Activated naive CD4-positive, alpha-beta T cell treated with anti-CD3 and anti-CD28 coated beads, Interleukin-2, amount 50 U/mL, for 72 hours (primary cell): ENCODE data around the gene EHD4. TPM values are rescaled to one million over a fixed set of nuclear protein-coding genes. Genes with fewer than 3 reads are reported as not detected.

Experiments
- ATAC-seq, 2 donors: fragments of 150-1000 bp; cut with Tn5 transposase; 2 replicates each; pipeline ENCODE4 v1.10.0; 2021; ENCODE audit warnings: mild to moderate bottlenecking in 2 of 2, moderate library complexity in 2 of 2
- DNase-seq, 2 donors: peaks; one replicate each; pipeline ENCODE4 v3.0.0; 2021 to 2022; ENCODE audit warnings: low spot score in 2 of 2
- H3K27ac Mint-ChIP-seq, 2 donors: one replicate each; pipeline ENCODE4 v1.8.0; 2022; ENCODE audit warnings: mild to moderate bottlenecking in 2 of 2, mixed read lengths in 2 of 2
- H3K36me3 Mint-ChIP-seq, 2 donors: one replicate each; pipeline ENCODE4 v1.8.0; 2022; ENCODE audit warnings: mixed read lengths in 2 of 2
- H3K9me3 Mint-ChIP-seq, 2 donors: one replicate each; pipeline ENCODE4 v1.8.0; 2022; ENCODE audit warnings: mixed read lengths in 2 of 2
- total RNA-seq, 2 donors: library from RNA; stranded (reverse); gene quantifications; one replicate each; pipeline ENCODE4 v1.2.3, GENCODE V29; 2022

The EHD4 gene
- total RNA-seq, 2 donors from 2014 or later, result 25.3 to 60.0 TPM

DNA sequence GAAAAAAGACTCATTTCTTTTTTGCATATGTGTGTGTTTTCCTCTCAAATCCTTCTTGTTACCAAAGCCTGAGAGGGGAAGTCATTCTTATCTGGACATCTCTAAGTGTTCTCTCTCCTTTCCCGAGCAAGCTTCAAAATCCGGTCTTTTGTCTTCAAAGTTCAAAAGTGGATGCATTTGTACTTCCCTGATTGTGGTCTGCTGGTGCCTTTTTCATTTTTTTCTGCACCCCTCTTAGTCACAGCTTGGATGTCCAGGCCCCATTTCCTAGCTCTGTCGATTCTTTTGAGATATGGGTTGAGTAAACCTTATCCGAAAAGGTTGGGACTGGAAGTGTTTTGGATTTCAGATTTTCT is 34.8 kb downstream of the EHD4 start:
- Mint-ChIP-seq H3K36me3 (peaks cover 9 to 32% of the 10 kb centered on the region in 2 donors), H3K27ac (peak overlapping the region; percentile 98 to 100), H3K9me3 (no peaks in the 10 kb centered on the region)
- no peak for DNase-seq
- no peak for ATAC-seq

DNA sequence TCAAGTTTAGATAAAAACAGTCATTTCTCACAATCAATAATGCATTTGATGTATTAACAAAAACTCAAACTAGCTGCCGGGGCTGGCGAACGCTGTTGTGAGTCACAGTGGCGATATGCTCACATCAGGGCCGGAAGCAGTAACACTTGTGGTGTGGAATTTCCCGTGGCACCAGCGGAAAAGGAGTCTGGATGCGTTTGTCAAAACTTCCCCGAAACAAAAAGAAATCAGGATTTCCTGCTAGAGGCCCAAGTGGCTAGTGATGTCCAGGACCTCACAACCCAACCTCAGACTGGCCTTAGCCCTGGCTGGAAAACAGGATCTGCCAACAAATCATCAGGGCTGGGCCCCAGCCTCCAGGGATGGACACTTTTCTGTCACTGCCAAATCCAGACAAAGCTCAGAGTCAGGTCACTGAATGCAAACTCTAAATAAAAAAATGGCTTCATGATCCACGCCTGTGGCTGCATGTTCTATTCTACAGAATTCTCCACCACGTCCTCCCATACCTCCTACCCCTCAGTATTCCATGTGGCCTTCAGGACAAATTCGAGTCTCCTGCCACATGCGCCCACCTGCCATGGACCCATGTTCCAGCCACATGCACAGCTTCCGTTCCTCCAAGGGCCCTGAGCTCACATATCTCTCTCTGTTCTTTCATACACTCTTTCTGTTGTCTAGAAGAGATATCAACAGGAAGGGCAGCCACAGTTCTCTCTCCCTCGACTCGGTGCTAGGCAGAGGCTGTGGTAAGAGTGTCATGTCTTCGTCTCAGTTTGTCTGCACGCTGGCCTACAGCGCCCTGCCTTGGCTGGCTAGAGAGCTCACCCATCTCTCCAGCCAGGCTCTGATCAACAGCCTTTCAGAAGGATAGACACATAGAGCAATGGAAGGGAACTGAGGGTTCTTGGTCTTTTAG is 35.4 kb downstream of the EHD4 start:
- peak; percentile 60 to 65 for ATAC-seq
- DNase-seq, result peak; percentile 74 to 81
- Mint-ChIP-seq H3K36me3 (peaks cover 9 to 32% of the 10 kb centered on the region in 2 donors), H3K27ac (peak overlapping the region; percentile 98 to 100), H3K9me3 (no peaks in the 10 kb centered on the region)

GRCh38 chr15:41936155-41936554 is 36.2 kb downstream of the EHD4 start:
- ATAC-seq, result peak in 1 of 2 donors; percentile 0

DNA sequence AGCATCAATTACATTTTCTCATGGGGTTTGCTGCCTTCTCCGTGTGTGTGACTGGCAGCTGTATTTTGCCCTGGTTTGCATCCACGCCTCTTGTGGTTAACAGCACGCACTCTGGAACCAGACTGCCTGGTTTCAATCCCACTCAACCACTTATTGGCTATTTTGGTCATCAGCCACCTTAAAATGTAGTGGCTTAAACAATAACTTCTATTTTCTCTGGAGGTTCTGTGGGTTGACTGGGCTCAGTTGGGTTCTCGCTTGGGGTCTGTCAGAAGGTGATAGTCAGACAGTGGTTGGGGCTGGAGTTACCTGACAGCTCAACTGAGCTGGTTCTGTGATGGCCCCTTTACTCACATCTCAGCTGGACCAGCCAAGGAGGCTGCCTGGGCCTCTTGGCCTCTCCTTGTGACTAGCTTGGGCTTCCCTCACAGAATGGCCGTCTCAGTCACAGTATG is 36.8 kb downstream of the EHD4 start:
- DNase-seq, result peak in 1 of 2 donors; percentile 35
- H3K36me3 Mint-ChIP-seq, result peaks cover 5 to 27% of the 10 kb centered on the region in 2 donors
- no peaks in the 10 kb centered on the region for H3K9me3 Mint-ChIP-seq
- H3K27ac Mint-ChIP-seq, result peak overlapping the region; percentile 98 to 100
- peak; percentile 23 to 49 for ATAC-seq

More at GRCh38 chr15:41936155-41936554, 36.2 kb downstream of the EHD4 start:
- DNase-seq, result no peak
- Mint-ChIP-seq H3K27ac (peak overlapping the region; percentile 98 to 100), H3K9me3 (no peaks in the 10 kb centered on the region), H3K36me3 (peaks cover 9 to 31% of the 10 kb centered on the region in 2 donors)

DNA sequence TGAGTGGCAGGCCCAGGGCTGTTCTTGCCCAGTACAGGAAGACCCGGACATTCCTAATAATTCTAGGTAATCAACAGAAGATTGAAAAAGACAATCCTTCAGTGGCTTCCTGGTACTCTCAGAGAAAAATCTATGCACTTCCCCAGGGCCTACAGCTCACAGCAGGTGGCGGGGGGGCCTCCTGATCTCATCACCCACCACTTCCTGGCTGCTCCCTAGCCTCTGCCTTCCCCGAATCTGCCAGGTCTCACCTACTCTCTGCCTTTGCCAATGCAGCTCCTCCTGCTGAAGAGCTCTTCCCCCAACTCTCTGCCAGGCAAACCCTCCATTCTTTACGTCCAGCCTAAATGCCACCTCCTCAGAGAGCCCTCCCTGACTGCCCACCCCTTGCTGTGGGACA is 37.5 kb downstream of the EHD4 start:
- Mint-ChIP-seq H3K9me3 (no peaks in the 10 kb centered on the region), H3K27ac (peak overlapping the region; percentile 98 to 100), H3K36me3 (peaks cover 0 to 21% of the 10 kb centered on the region in 2 donors)
- peak; percentile 59 to 73 for DNase-seq
- ATAC-seq, result peak; percentile 38 to 50

- Mint-ChIP-seq H3K9me3 (no peaks in the 10 kb centered on the region), H3K27ac (peak overlapping the region; percentile 98 to 100), H3K36me3 (peaks cover 4 to 27% of the 10 kb centered on the region in 2 donors)
- DNase-seq (no peak), ATAC-seq (no peak)
These were observed 38.6 kb downstream of the EHD4 start for GRCh38 chr15:41933771-41934170.

- H3K9me3 Mint-ChIP-seq, result no peaks in the 10 kb centered on the region
These were observed 39.0 kb downstream of the EHD4 start for GRCh38 chr15:41933326-41933725.

GRCh38 chr15:41932511-41933289 is 39.7 kb downstream of the EHD4 start:
- no peaks in the 10 kb centered on the region for H3K9me3 Mint-ChIP-seq
- H3K36me3 Mint-ChIP-seq, result peaks cover 4 to 28% of the 10 kb centered on the region in 2 donors
- peak overlapping the region in 1 of 2 donors; percentile 98 for H3K27ac Mint-ChIP-seq
- ATAC-seq (no peak), DNase-seq (no peak)

More at GRCh38 chr15:41933326-41933725, 39.0 kb downstream of the EHD4 start:
- Mint-ChIP-seq H3K27ac (peak overlapping the region in 1 of 2 donors; percentile 98), H3K36me3 (peaks cover 4 to 28% of the 10 kb centered on the region in 2 donors)
- no peak for DNase-seq
- no peak for ATAC-seq

GRCh38 chr15:41932101-41932500 is 40.3 kb downstream of the EHD4 start:
- no peak for DNase-seq
- Mint-ChIP-seq H3K36me3 (peaks cover 4 to 28% of the 10 kb centered on the region in 2 donors), H3K27ac (peak overlapping the region in 1 of 2 donors; percentile 90), H3K9me3 (no peaks in the 10 kb centered on the region)
- no peak for ATAC-seq

- Mint-ChIP-seq H3K36me3 (peaks cover 4 to 26% of the 10 kb centered on the region in 2 donors), H3K27ac (no peak overlapping the region), H3K9me3 (no peaks in the 10 kb centered on the region)
- DNase-seq, result no peak
- ATAC-seq, result peak in 1 of 2 donors; percentile 8
These were observed 41.5 kb downstream of the EHD4 start for GRCh38 chr15:41930867-41931222.

GRCh38 chr15:41930221-41930866 is 42.0 kb downstream of the EHD4 start:
- H3K9me3 Mint-ChIP-seq, result no peaks in the 10 kb centered on the region
- peaks cover 4 to 24% of the 10 kb centered on the region in 2 donors for H3K36me3 Mint-ChIP-seq
- ATAC-seq (no peak), DNase-seq (no peak)
- no peak overlapping the region for H3K27ac Mint-ChIP-seq

- ATAC-seq (peak; percentile 47 to 59), DNase-seq (no peak)
- Mint-ChIP-seq H3K9me3 (no peaks in the 10 kb centered on the region), H3K27ac (peak overlapping the region; percentile 70 to 72), H3K36me3 (peaks cover 4 to 35% of the 10 kb centered on the region in 2 donors)
These were observed 43.4 kb downstream of the EHD4 start for GRCh38 chr15:41928637-41929620.

DNA sequence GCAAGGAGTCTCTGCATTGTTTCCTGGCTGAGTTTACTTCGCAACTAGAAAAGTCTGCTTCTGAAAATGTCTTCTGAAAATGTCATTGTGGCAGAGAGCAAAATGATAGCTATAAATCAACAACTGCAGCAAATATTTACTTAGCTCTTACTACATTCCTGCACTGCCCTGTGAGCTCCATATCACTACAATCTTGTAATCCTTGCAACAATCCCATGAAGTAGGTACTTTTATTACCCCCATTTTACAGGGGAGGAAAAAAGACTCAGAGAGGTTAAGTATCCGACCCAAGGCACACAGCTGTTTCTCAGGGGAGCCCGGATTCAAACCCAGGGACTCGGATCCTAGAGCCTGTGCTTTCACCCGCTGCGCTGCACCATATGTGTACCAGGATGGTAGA is 44.3 kb downstream of the EHD4 start:
- ATAC-seq (no peak), DNase-seq (no peak)
- Mint-ChIP-seq H3K9me3 (no peaks in the 10 kb centered on the region), H3K36me3 (peaks cover 4 to 34% of the 10 kb centered on the region in 2 donors), H3K27ac (no peak overlapping the region)

GRCh38 chr15:41927536-41927935 is 44.8 kb downstream of the EHD4 start:
- Mint-ChIP-seq H3K27ac (no peak overlapping the region), H3K9me3 (no peaks in the 10 kb centered on the region), H3K36me3 (peaks cover 4 to 29% of the 10 kb centered on the region in 2 donors)
- DNase-seq (no peak), ATAC-seq (no peak)

DNA sequence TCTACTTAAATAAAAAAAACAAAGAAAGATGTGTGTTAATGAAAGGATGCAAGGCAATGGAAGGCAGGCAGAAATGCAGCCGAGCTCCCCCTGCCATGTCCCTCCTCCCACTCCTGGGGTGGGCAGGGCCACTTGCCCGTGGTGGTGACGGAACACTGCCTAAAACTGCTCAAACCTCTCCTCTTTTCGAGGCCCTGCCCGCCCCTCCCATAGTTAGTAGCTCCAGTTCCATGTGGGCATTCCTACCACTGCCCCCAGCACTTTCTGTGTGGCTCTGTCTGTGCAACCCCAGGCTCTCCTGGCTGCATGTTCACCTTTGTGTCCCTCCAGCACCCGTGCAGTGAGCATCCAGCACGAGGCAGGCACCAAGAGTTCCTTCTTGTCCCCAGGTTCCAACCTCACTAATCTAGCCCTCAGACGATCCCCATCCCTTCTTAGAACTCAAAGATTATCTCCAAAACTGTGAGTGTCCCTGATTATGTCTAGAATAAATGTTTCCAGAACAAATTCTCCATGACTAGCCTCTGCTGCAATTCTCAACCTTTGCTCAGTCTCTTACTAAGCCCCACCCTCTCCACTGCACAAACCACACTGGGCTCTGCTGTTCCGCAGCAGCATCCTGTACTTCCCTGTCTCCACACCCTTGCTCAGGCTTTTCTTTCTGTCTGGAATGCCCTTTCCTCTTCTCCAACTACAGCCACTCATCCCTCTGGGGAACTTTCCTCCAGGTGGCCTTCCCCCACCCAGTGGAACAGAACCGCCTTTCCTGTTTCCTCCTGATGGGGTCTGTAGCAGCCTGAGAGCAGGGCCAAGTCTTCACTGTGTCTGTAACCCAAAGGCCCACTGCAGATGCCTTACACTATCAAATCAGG is 45.9 kb downstream of the EHD4 start:
- ATAC-seq (no peak), DNase-seq (no peak)
- Mint-ChIP-seq H3K9me3 (no peaks in the 10 kb centered on the region), H3K27ac (peak overlapping the region in 1 of 2 donors; percentile 10), H3K36me3 (peaks cover 4 to 21% of the 10 kb centered on the region in 2 donors)
